Measurements from ENCODE around the gene ZCCHC14. TPM values are rescaled to one million over a fixed set of nuclear protein-coding genes. Genes with fewer than 3 reads are reported as not detected.

ZCCHC14 gene
- total and polyA plus RNA-seq, 2 of the 13 experiments (the other 11 are each of a cell fraction or from before 2014, with no cell fraction given) = 12.4 to 12.5 TPM

- CTCF ChIA-PET (ENCODE audit: low intra/inter-chr PET ratio, low total read pairs) = no interaction called here
- Histone ChIP-seq H3K36me3 (replicated peaks in 1 of 2; ENCODE audit: control insufficient read depth in 1 of 2, insufficient read depth in 2 of 2, low read length in 2 of 2) (peaks cover 49 to 78% of the 10 kb centered on the region in 2 experiments), H3K4me2 (ENCODE audit: low read depth, low read length) (no peak overlapping the region), H3K27ac (ENCODE audit: extremely low read length, insufficient read depth, low read length) (no peak overlapping the region), H3K9me3 (ENCODE audit: low read length) (no peaks in the 10 kb centered on the region), H3K4me3 (replicated peaks in 1 of 3; ENCODE audit: insufficient read depth in 1 of 3, low read depth in 2 of 3, low read length in 3 of 3) (no peak overlapping the region), H3K27me3 (ENCODE audit: control insufficient read depth in 1 of 2, insufficient read depth in 2 of 2, low read length in 2 of 2) (no peaks in the 10 kb centered on the region), H3K4me1 (ENCODE audit: insufficient read depth, low read length) (no peaks in the 10 kb centered on the region), H3K9ac (ENCODE audit: insufficient read depth, low read depth, low read length) (no peak overlapping the region), H2AFZ (ENCODE audit: low read length) (no peak overlapping the region), H4K20me1 (ENCODE audit: insufficient read depth, low read length) (no peaks in the 10 kb centered on the region; the same call in 1 of the 2 replicates), H3K79me2 (ENCODE audit: insufficient read depth, low read length) (no peaks in the 10 kb centered on the region)
- in situ Hi-C loops (cut with HindIII; ENCODE audit: extremely low pct_ligation_motif_present, low pct_unique_long_range_greater_than_20kb) = no loop called here
- 88% methylated on average over 6 of the region's 6 CpGs for WGBS (ENCODE audit: low lambda C conversion rate)
- intact Hi-C loops (cut with micrococcal nuclease; ENCODE audit: unreplicated experiment) = no loop called here
- POLR2A ChIA-PET = no interaction called here
- no TSS peak for BruUV-seq (replicated peaks)
- no peak for ATAC-seq
- DNase-seq (ENCODE audit: low spot score) = no peak
- FAIRE-seq = no peak
- TF ChIP-seq ZNF598 (CRISPR knock-in tag; IDR thresholded peaks at IDR 0.05; ENCODE audit: borderline replicate concordance) (no peak), AFF4 (CRISPR knock-in tag; IDR thresholded peaks at IDR 0.05) (no peak), ZFP62 (CRISPR knock-in tag; IDR thresholded peaks at IDR 0.05) (no peak), SIN3B (IDR thresholded peaks at IDR 0.05; ENCODE audit: low read length) (no peak), AKAP8 (CRISPR knock-in tag; IDR thresholded peaks at IDR 0.05) (no peak), ZNF280B (CRISPR knock-in tag; IDR thresholded peaks at IDR 0.05; ENCODE audit: borderline replicate concordance) (no peak), ZBTB39 (CRISPR knock-in tag; IDR thresholded peaks at IDR 0.05) (no peak), HHEX (CRISPR knock-in tag; IDR thresholded peaks at IDR 0.05) (no peak), HNRNPLL (IDR thresholded peaks at IDR 0.05; ENCODE audit: low read depth, low read length, poor library complexity, severe bottlenecking) (no peak), ZNF570 (CRISPR knock-in tag; IDR thresholded peaks at IDR 0.05; ENCODE audit: borderline replicate concordance) (no peak), ZNF460 (CRISPR knock-in tag; IDR thresholded peaks at IDR 0.05; ENCODE audit: borderline replicate concordance) (no peak), ZNF33A (CRISPR knock-in tag; IDR thresholded peaks at IDR 0.05; ENCODE audit: borderline replicate concordance) (no peak), SIX4 (CRISPR knock-in tag; IDR thresholded peaks at IDR 0.05) (no peak), ARNT2 (CRISPR knock-in tag; IDR thresholded peaks at IDR 0.05; ENCODE audit: low read depth) (no peak)
Observed at GRCh38 chr16:87418644-87419043, 74.2 kb downstream of the ZCCHC14 start.

Measured in HepG2 (cell line).